ENCODE results near the gene CYP4F8. TPM values are rescaled to one million over a fixed set of nuclear protein-coding genes. Genes with fewer than 3 reads are reported as not detected.
A peak's percentile ranks its signal among the peaks of the same experiment; 100 is the strongest.

Gene CYP4F8
- 0.98 TPM for total RNA-seq

GRCh38 chr19:15614507-15615379 lies at the start of gene CYP4F8:
CYP4F8 (plus strand) TSS chr19:15615218; CDS start chr19:15615617, 399 bp downstream.
- intact Hi-C loops (cut with DNase I) = no loop called here
- Histone ChIP-seq H3K4me1 (no peaks in the 10 kb centered on the region), H3K36me3 (no peaks in the 10 kb centered on the region), H3K9me3 (no peaks in the 10 kb centered on the region), H3K27ac (no peak within 1 kb of the TSS), H3K27me3 (no peaks in the 10 kb centered on the region), H3K4me3 (no peak within 1 kb of the TSS)
- peak in 1 of 2 donors; percentile 72 for DNase-seq (ENCODE audit: extremely low spot score in 2 of 2)
- no peak for TF ChIP-seq CTCF (IDR thresholded peaks at IDR 0.05)
- TF ChIP-seq POLR2A (IDR thresholded peaks at IDR 0.05) = no peak
- TF ChIP-seq POLR2AphosphoS5 (IDR thresholded peaks at IDR 0.05; ENCODE audit: insufficient read depth in 1 of 2, low read depth in 1 of 2) = no peak

- DNase-seq (ENCODE audit: extremely low spot score in 2 of 2) = no peak
- H3K27me3 ChIP-seq = no peaks in the 10 kb centered on the region
- no peak overlapping the region for H3K27ac ChIP-seq
- H3K9me3 ChIP-seq = no peaks in the 10 kb centered on the region
- H3K4me1 ChIP-seq = no peaks in the 10 kb centered on the region
- H3K4me3 ChIP-seq = no peak overlapping the region
- no peaks in the 10 kb centered on the region for H3K36me3 ChIP-seq
- TF ChIP-seq POLR2AphosphoS5 (IDR thresholded peaks at IDR 0.05; ENCODE audit: insufficient read depth in 1 of 2, low read depth in 1 of 2) = no peak
- intact Hi-C loops (cut with DNase I) = no loop called here
Observed at GRCh38 chr19:15570420-15570819, 44.6 kb upstream of the CYP4F8 start.

GRCh38 chr19:15575406-15575805 lies 39.6 kb upstream of the CYP4F8 start:
- Histone ChIP-seq H3K27me3 (no peaks in the 10 kb centered on the region), H3K4me3 (no peak overlapping the region), H3K9me3 (no peaks in the 10 kb centered on the region), H3K36me3 (no peaks in the 10 kb centered on the region), H3K4me1 (no peaks in the 10 kb centered on the region), H3K27ac (no peak overlapping the region)
- TF ChIP-seq CTCF (IDR thresholded peaks at IDR 0.05) (no peak), POLR2AphosphoS5 (IDR thresholded peaks at IDR 0.05; ENCODE audit: insufficient read depth in 1 of 2, low read depth in 1 of 2) (no peak), POLR2A (IDR thresholded peaks at IDR 0.05) (no peak)
- DNase-seq (ENCODE audit: extremely low spot score in 2 of 2) = no peak
- intact Hi-C loops (cut with DNase I) = no loop called here

GRCh38 chr19:15576526-15577156 lies 38.4 kb upstream of the CYP4F8 start:
- Histone ChIP-seq H3K36me3 (no peaks in the 10 kb centered on the region), H3K27ac (no peak overlapping the region), H3K27me3 (no peaks in the 10 kb centered on the region), H3K4me3 (no peak overlapping the region), H3K4me1 (no peaks in the 10 kb centered on the region), H3K9me3 (no peaks in the 10 kb centered on the region)
- intact Hi-C loops (cut with DNase I) = no loop called here
- no peak for DNase-seq (ENCODE audit: extremely low spot score in 2 of 2)
- TF ChIP-seq CTCF (IDR thresholded peaks at IDR 0.05) = no peak
- no peak for TF ChIP-seq POLR2A (IDR thresholded peaks at IDR 0.05)
- no peak for TF ChIP-seq POLR2AphosphoS5 (IDR thresholded peaks at IDR 0.05; ENCODE audit: insufficient read depth in 1 of 2, low read depth in 1 of 2)

GRCh38 chr19:15577184-15577771 lies 37.7 kb upstream of the CYP4F8 start:
- no peak overlapping the region for H3K4me3 ChIP-seq
- H3K27ac ChIP-seq = no peak overlapping the region
- no peaks in the 10 kb centered on the region for H3K9me3 ChIP-seq
- TF ChIP-seq POLR2AphosphoS5 (IDR thresholded peaks at IDR 0.05; ENCODE audit: insufficient read depth in 1 of 2, low read depth in 1 of 2) (no peak), POLR2A (IDR thresholded peaks at IDR 0.05) (no peak), CTCF (IDR thresholded peaks at IDR 0.05) (no peak)
- no peaks in the 10 kb centered on the region for H3K27me3 ChIP-seq
- no peaks in the 10 kb centered on the region for H3K36me3 ChIP-seq
- intact Hi-C loops (cut with DNase I) = no loop called here
- H3K4me1 ChIP-seq = no peaks in the 10 kb centered on the region
- DNase-seq (ENCODE audit: extremely low spot score in 2 of 2) = no peak

Data from vagina (tissue), 2 donors.